Activated naive CD8-positive, alpha-beta T cell treated with anti-CD3 and anti-CD28 coated beads, Interleukin-2, amount 50 U/mL, for 16 hours (primary cell): ENCODE data around the gene BCL2L11.

ENCODE experiments used
- DNase-seq: peaks from one replicate; pipeline ENCODE4 v3.0.0-alpha.2; 2020; ENCODE audit warnings: low read depth, low spot score

Gene BCL2L11

GRCh38 chr2:111191877-111192276 lies 71.2 kb downstream of the BCL2L11 start:
- DNase-seq: no peak

GRCh38 chr2:111192776-111193368 lies 72.2 kb downstream of the BCL2L11 start:
- DNase-seq: no peak

GRCh38 chr2:111194835-111195621 lies 74.3 kb downstream of the BCL2L11 start:
- no peak for DNase-seq

- no peak for DNase-seq
Observed at GRCh38 chr2:111196435-111196834, 75.7 kb downstream of the BCL2L11 start.

GRCh38 chr2:111198701-111199100 lies 78.0 kb downstream of the BCL2L11 start:
- DNase-seq: no peak

- no peak for DNase-seq
Observed at GRCh38 chr2:111199840-111200239, 79.1 kb downstream of the BCL2L11 start.

- DNase-seq: no peak
Observed at GRCh38 chr2:111200333-111200881, 79.7 kb downstream of the BCL2L11 start.

- no peak for DNase-seq
Observed at GRCh38 chr2:111201214-111201613, 80.5 kb downstream of the BCL2L11 start.

GRCh38 chr2:111202266-111203040 lies 81.7 kb downstream of the BCL2L11 start:
- no peak for DNase-seq

- DNase-seq: no peak
Observed at GRCh38 chr2:111204706-111205105, 84.0 kb downstream of the BCL2L11 start.

GRCh38 chr2:111205774-111206173 lies 85.1 kb downstream of the BCL2L11 start:
- no peak for DNase-seq

GRCh38 chr2:111207851-111208250 lies 87.1 kb downstream of the BCL2L11 start:
- DNase-seq: no peak

- no peak for DNase-seq
Observed at GRCh38 chr2:111208639-111209038, 87.9 kb downstream of the BCL2L11 start.

GRCh38 chr2:111209045-111209514 lies 88.4 kb downstream of the BCL2L11 start:
- no peak for DNase-seq

- no peak for DNase-seq
Observed at GRCh38 chr2:111210036-111210435, 89.3 kb downstream of the BCL2L11 start.

- no peak for DNase-seq
Observed at GRCh38 chr2:111213877-111214276, 93.2 kb downstream of the BCL2L11 start.

GRCh38 chr2:111216811-111217652 lies 96.3 kb downstream of the BCL2L11 start:
- no peak for DNase-seq
